Cardiac muscle cell (in vitro differentiated cells and primary cell): ENCODE measurements around the gene VSX1. TPM values are rescaled to one million over a fixed set of nuclear protein-coding genes. Genes with fewer than 3 reads are reported as not detected.

Experiments used
- DNase-seq, 2 donors: peaks; one replicate each; pipeline versions ENCODE4 v3.0.0 to v3.0.0-alpha.2; 2010 to 2017; ENCODE audit warnings: low read depth in 1 of 2, low spot score in 1 of 2
- H3K27ac ChIP-seq: fragments of 200-600 bp; sonication (generic); 2 replicates; pipeline ENCODE4 v1.5.1; 2016
- H3K27me3 ChIP-seq: fragments of 200-600 bp; sonication (generic); 2 replicates; pipeline ENCODE4 v1.6.0; 2016; ENCODE audit warnings: control low read depth
- H3K36me3 ChIP-seq: fragments of 200-600 bp; sonication (generic); 2 replicates; pipeline ENCODE4 v1.5.1; 2016; ENCODE audit warnings: control low read depth
- H3K4me1 ChIP-seq: fragments of 200-600 bp; sonication (generic); 2 replicates; pipeline ENCODE4 v1.8.1; 2017; ENCODE audit warnings: low read depth, mild to moderate bottlenecking, mixed run types
- H3K4me3 ChIP-seq: fragments of 200-600 bp; sonication (generic); 2 replicates; pipeline ENCODE4 v1.5.1; 2016; ENCODE audit warnings: mild to moderate bottlenecking
- H3K9me3 ChIP-seq: fragments of 200-600 bp; sonication (generic); 2 replicates; pipeline ENCODE4 v1.5.1; 2017; ENCODE audit warnings: low read depth, mild to moderate bottlenecking, control low read depth
- CTCF ChIP-seq: IDR thresholded peaks from 2 replicates; pipeline ENCODE4 v1.5.1; 2012; ENCODE audit warnings: low read depth, mild to moderate bottlenecking, low read length
- polyA plus RNA-seq: library from polyadenylated mRNA; unstranded; fragments of >200 nt; fragmentation: Nextera tagmentation; extraction: Ambion mirVana; gene quantifications from 2 replicates; pipeline ENCODE4 v1.2.1, GENCODE V29; 2016
- total RNA-seq: library from RNA; depleted of rRNA; stranded (reverse); fragments of >200 nt; gene quantifications from 2 replicates; pipeline ENCODE4 v1.2.3, GENCODE V29; 2016

VSX1 gene
- total and polyA plus RNA-seq, 2 experiments from 2014 or later: not detected

GRCh38 chr20:25117990-25118389, 36.0 kb upstream of the VSX1 start:
- Histone ChIP-seq H3K36me3 (no peaks in the 10 kb centered on the region), H3K4me1 (no peaks in the 10 kb centered on the region), H3K9me3 (no peaks in the 10 kb centered on the region), H3K4me3 (no peak overlapping the region), H3K27me3 (peaks cover 8% of the 10 kb centered on the region), H3K27ac (no peak overlapping the region)
- TF ChIP-seq CTCF: no peak
- no peak for DNase-seq

- no peak overlapping the region for H3K27ac ChIP-seq
- H3K9me3 ChIP-seq: no peaks in the 10 kb centered on the region
- DNase-seq: no peak
- TF ChIP-seq CTCF: no peak
- H3K27me3 ChIP-seq: peaks cover 2% of the 10 kb centered on the region
- no peaks in the 10 kb centered on the region for H3K4me1 ChIP-seq
- no peak overlapping the region for H3K4me3 ChIP-seq
- no peaks in the 10 kb centered on the region for H3K36me3 ChIP-seq
Measured at GRCh38 chr20:25116739-25117458, 35.0 kb upstream of the VSX1 start.

GRCh38 chr20:25103526-25103925, 21.6 kb upstream of the VSX1 start:
- no peak overlapping the region for H3K27ac ChIP-seq
- no peak for DNase-seq
- H3K4me1 ChIP-seq: no peaks in the 10 kb centered on the region
- H3K4me3 ChIP-seq: no peak overlapping the region
- no peaks in the 10 kb centered on the region for H3K36me3 ChIP-seq
- no peaks in the 10 kb centered on the region for H3K27me3 ChIP-seq
- TF ChIP-seq CTCF: no peak
- no peaks in the 10 kb centered on the region for H3K9me3 ChIP-seq

- Histone ChIP-seq H3K4me3 (no peak overlapping the region), H3K27me3 (no peaks in the 10 kb centered on the region), H3K4me1 (no peaks in the 10 kb centered on the region), H3K36me3 (no peaks in the 10 kb centered on the region), H3K27ac (no peak overlapping the region), H3K9me3 (no peaks in the 10 kb centered on the region)
- DNase-seq: peak in 1 of 2 donors; percentile 27
- no peak for TF ChIP-seq CTCF
Measured at GRCh38 chr20:25100914-25101313, 19.0 kb upstream of the VSX1 start.

GRCh38 chr20:25099601-25100140, 17.7 kb upstream of the VSX1 start:
- Histone ChIP-seq H3K4me3 (no peak overlapping the region), H3K36me3 (no peaks in the 10 kb centered on the region), H3K9me3 (no peaks in the 10 kb centered on the region), H3K4me1 (no peaks in the 10 kb centered on the region), H3K27me3 (peaks cover 3% of the 10 kb centered on the region), H3K27ac (no peak overlapping the region)
- no peak for TF ChIP-seq CTCF
- DNase-seq: no peak
